HG03039 (cell line): ENCODE measurements around the gene CHMP6.
"Not testable (repeated sequence)": the region's sequence is repeated elsewhere in the genome, so short reads cannot be mapped to it uniquely, and the experiment has no call there.

Experiments used
- ATAC-seq: cut with Tn5 transposase; IDR thresholded peaks from one replicate; pipeline ENCODE4 v1.9.1; 2021; ENCODE audit warnings: mild to moderate bottlenecking, moderate library complexity; ENCODE audit not compliant: unreplicated experiment

Gene CHMP6

GRCh38 chr17:81011951-81012350 lies 20.3 kb downstream of the CHMP6 start:
- no peak for ATAC-seq

- no peak for ATAC-seq
Measured at GRCh38 chr17:81012574-81013447, 21.2 kb downstream of the CHMP6 start.

GRCh38 chr17:81013642-81014041 lies 22.0 kb downstream of the CHMP6 start:
- no peak for ATAC-seq

- no peak for ATAC-seq
Measured at GRCh38 chr17:81015136-81015535, 23.5 kb downstream of the CHMP6 start.

GRCh38 chr17:81016575-81016974 lies 24.9 kb downstream of the CHMP6 start:
- no peak for ATAC-seq

GRCh38 chr17:81017330-81017729 lies 25.7 kb downstream of the CHMP6 start:
- not testable (repeated sequence) for ATAC-seq

GRCh38 chr17:81018044-81018802 lies 26.6 kb downstream of the CHMP6 start:
- no peak for ATAC-seq

GRCh38 chr17:81019563-81020442 lies 28.2 kb downstream of the CHMP6 start:
- ATAC-seq, result no peak

GRCh38 chr17:81020443-81020766 lies 28.8 kb downstream of the CHMP6 start:
- ATAC-seq, result no peak

GRCh38 chr17:81020767-81021497 lies 29.3 kb downstream of the CHMP6 start:
- ATAC-seq, result no peak

- ATAC-seq, result no peak
Measured at GRCh38 chr17:81021531-81022343, 30.1 kb downstream of the CHMP6 start.

GRCh38 chr17:81022344-81022676 lies 30.7 kb downstream of the CHMP6 start:
- no peak for ATAC-seq

GRCh38 chr17:81025065-81025740 lies 33.6 kb downstream of the CHMP6 start:
- ATAC-seq, result no peak

- no peak for ATAC-seq
Measured at GRCh38 chr17:81025741-81026129, 34.1 kb downstream of the CHMP6 start.

GRCh38 chr17:81026266-81027036 lies 34.8 kb downstream of the CHMP6 start:
- ATAC-seq, result no peak

GRCh38 chr17:81027038-81027437 lies 35.4 kb downstream of the CHMP6 start:
- ATAC-seq, result no peak

GRCh38 chr17:81027591-81028505 lies 36.2 kb downstream of the CHMP6 start:
- no peak for ATAC-seq

GRCh38 chr17:81028506-81028858 lies 36.8 kb downstream of the CHMP6 start:
- ATAC-seq, result no peak
